NCI-H446 treated with DMSO at 0.1 percent for 48 hours (cell line): Measurements from ENCODE around the gene SH3TC1.

Experiments used
- DNase-seq: peaks from one replicate; lab custom pipeline; 2025; lab: John Stamatoyannopoulos, UW

SH3TC1 gene

GRCh38 chr4:8287343-8288280, 88.5 kb downstream of the SH3TC1 start:
- no peak for DNase-seq

GRCh38 chr4:8289151-8289750, 90.2 kb downstream of the SH3TC1 start:
- no peak for DNase-seq

DNA sequence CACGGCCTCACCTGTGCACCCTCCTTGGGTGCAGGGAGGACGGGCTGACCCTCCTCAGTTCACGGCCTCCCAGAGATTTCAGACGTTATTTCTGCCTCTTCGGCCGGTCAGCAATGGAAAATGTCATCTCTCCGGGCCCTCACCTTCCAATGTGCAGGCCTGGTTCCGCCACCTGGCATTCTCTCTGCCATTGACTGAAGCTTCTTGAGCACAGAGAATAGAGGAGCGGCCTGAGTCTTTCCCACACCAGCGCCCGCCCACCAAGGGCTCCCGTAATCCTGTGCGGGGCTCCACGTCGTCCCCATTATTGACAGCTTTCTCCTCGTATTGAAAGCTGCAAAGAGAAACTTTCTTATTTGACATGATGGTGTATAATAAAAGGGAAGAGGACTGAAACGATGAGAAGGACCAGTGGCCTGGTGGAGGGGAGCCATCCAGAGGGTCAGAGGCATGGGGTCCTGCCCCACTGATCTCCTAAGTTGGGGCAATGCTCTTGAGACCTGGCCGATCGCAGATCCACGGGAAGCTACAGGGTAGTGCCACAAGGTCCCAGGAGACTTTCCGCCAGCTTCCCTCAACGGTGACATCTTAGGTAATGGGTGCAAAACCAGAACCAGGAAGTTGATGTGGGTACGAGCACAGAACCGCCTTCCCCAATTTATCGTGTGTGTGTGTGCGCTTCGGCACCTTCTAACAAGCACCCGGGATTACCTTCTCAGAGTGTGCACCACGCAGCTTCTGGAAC, 91.0 kb downstream of the SH3TC1 start:
- no peak for DNase-seq

- DNase-seq, result no peak
These were observed 91.5 kb downstream of the SH3TC1 start for GRCh38 chr4:8290701-8290970.
